Central memory CD4-positive, alpha-beta T cell (primary cell): Measurements from ENCODE around the gene ERO1A.
"Not testable (repeated sequence)": the region's sequence is repeated elsewhere in the genome, so short reads cannot be mapped to it uniquely, and the experiment has no call there.

Source experiments
- DNase-seq: peaks from one replicate; pipeline ENCODE4 v3.0.0; 2022
- total RNA-seq, 3 experiments: gene quantifications; one replicate each; lab custom pipeline; 2026; lab: John Stamatoyannopoulos, UW

The ERO1A gene
- total RNA-seq: 136 to 185 (median 163) reads per million in 3 experiments

DNA sequence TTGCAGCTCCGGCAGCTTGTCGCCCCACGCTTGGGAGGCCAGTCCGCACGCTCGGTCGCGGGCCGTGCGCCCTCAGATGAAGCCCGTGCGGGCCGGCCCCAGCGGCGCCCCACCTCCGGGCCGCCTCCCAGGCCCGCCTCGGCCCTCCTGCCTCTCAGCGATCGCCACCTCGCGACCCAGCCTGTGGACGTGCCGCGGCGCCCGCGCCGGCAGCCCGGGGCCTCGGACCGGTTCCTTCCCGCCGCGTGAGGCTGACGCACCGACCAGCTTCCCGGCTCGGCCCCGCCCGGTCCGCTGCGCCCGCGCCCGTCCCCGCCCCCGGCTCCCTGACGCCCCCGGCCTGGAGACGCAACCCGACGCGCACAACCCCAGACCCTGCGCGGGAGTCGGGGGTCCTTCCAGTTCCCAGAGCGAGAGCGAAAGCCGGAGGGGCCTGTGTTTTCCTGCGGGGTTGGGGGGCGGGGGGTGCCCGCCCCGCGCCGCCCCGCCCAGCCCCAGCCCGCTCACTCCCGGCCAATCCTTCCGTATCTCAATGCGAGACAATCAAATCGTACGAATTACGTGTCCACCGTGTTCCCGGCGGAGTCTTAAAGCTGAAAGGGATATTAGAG, at the start of gene ERO1A:
ERO1A (minus strand) TSS at position 78 of the 611 bp plus-strand sequence; CDS start at position 1, 77 bp downstream.
- peak; percentile 61 for DNase-seq

GRCh38 chr14:52741865-52742264, 46.5 kb upstream of the ERO1A start:
- peak; percentile 28 for DNase-seq

DNA sequence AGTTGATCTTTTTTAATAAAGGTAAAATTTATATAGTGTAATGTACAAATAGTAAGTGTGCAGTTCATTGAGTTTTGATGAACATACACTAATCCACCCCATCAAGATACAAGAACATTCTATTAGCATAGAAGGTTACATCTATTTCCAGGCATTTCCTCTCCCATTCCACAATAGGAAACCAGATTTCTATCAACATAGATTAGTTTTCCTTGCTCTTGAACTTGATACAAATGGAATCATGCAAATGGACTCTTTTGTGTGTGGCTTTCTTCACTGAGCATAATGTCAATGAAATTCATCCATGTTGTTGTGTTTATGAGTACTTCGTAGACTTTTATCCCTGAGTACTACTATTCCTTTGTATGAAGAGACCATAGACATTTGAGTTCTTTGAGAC, 45.4 kb upstream of the ERO1A start:
- DNase-seq: no peak

DNA sequence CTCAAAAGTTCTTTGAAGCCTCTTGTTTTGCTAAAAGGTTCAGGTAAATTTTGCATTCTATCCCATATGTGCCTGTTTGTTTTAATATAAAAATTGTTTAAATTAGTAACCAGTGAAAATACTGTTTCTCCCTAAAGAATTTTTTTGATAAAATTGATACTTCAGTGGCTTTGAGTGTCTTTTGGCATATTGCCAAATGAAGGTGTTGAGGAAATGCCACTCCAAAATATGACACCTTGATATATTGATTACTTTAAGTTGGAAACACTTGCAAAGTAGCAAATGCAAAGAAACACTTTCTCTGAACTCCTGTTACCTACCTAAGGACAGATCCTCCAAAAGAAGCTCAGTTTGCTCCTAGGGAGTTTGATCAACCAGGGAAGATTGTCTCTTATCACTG, 43.1 kb upstream of the ERO1A start:
- no peak for DNase-seq

DNA sequence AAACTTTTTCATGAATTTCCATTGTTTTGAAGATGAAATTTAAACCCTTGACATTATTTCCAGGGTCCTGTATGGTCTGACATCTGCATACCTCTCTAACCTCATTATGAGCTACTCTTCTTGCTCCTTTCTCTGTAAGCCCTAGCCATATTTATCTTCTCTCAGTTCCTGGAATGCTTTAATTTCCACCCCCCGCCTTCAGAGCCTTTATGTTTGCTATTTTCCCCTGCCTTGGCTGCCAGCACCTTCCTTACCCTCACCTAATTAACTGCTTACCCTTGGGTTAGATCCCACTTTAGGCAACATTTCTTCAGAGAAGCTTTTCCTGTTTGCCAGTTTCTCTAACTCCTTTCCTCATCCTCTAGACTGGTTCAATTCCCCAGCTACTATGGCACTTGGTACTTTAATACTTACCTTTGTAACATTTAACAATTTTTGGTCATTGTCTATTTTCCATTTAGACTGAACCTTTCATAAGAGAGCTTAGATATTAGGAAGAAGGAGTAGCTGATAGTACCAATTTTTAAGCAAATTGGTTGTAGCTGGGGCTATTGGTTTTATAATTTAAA, 40.6 kb upstream of the ERO1A start:
- DNase-seq: no peak

- no peak for DNase-seq
These were observed 38.5 kb upstream of the ERO1A start for GRCh38 chr14:52733824-52734223.

GRCh38 chr14:52730709-52731111, 35.4 kb upstream of the ERO1A start:
- no peak for DNase-seq

- peak; percentile 95 for DNase-seq
These were observed 34.8 kb upstream of the ERO1A start, which contains the start of gene STYX for GRCh38 chr14:52729925-52730708. Gene STYX, plus strand, starts transcription at chr14:52730166. Its CDS starts 309 bp downstream, at chr14:52730475.

DNA sequence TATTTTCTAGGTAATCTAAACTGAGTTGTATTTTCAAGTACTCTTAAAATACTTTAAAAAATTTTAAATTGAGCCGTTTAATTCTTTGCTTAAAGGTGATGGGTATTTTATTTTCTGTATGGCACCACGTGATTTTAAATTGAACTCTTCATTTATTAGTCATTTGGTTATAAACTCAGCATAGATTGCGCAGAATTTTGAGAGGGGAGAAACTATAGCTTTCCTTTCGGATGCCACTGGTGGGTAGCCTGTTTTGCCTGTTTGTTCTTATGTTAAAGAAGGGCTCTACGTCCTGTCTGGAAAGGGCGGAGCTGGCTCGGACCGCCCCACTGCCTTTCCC, 34.2 kb upstream of the ERO1A start:
- no peak for DNase-seq

GRCh38 chr14:52729035-52729434, 33.7 kb upstream of the ERO1A start:
- DNase-seq: not testable (repeated sequence)

DNA sequence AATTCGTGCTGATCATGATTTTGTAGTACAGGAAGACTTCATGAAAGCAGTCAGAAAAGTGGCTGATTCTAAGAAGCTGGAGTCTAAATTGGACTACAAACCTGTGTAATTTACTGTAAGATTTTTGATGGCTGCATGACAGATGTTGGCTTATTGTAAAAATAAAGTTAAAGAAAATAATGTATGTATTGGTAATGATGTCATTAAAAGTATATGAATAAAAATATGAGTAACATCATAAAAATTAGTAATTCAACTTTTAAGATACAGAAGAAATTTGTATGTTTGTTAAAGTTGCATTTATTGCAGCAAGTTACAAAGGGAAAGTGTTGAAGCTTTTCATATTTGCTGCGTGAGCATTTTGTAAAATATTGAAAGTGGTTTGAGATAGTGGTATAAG, 32.2 kb upstream of the ERO1A start:
- not testable (repeated sequence) for DNase-seq

DNA sequence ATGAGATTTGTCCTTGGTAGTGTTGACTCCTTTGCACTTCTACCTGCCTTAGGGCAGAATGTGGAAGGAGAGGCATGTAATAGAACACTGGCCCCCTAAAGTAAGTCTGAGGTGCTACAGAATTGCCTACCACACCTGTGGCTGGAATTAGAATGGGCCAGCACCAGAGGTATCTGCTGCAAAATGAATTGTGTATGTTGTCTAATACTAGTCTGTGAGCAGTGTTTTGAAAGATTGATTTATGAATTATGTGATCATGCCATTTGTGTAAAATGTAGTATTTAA, 28.9 kb upstream of the ERO1A start:
- no peak for DNase-seq

DNA sequence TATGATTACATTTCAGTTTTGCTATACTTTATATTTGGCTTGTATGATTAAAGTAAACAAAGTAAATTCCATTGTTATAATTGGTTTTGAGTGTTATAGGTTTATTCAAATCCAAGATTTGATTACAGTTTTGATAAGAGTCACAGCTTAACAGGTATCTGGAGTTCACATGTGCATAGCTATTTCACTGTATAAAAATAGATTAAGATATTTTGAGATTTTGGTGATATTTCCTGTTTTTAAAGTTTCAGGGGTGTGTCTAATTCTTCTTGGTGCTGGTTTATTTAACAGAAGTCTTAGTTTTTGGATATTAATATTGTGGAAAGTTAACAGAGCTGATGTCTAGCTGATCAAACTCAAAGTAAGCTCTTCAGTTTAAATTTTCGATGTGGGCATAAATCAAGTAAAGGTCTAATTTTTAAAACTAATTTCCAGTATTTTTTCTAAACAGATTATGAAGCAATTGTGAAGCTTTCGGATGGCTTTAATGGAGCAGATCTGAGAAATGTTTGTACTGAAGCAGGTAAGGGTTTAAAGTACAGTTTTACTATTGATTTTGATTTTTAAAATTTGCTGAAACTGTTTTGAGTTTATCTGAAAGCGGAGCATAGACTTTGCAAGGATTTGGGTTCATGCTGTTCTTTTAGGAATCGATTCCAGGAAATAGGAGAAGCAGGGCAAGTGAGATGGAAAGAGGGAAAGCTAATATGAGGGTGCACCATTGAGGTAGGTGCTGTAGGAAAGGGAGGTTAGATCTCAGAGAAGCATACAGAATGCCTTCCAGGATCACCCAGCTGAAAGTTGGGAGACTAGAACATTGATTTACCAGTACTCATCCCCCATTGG, 28.4 kb upstream of the ERO1A start:
- DNase-seq: no peak

DNA sequence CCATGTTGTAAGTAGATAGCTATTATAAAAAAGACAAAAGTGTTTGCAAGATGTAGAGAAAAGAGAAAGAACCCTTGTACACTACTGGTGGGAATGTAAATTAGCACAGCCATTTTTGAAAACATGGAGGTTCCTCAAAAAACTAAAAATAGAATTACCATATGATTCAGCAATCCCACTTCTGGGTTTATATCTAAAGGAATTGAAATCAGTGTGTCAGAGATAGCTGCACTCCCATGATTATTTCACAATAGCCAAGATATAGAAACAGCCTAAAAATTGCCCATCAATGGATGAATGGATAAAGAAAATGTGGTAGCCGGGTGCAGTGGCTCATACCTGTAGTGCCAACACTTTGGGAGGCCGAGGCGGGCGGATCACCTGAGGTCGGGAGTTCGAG, 20.8 kb upstream of the ERO1A start:
- DNase-seq: no peak

DNA sequence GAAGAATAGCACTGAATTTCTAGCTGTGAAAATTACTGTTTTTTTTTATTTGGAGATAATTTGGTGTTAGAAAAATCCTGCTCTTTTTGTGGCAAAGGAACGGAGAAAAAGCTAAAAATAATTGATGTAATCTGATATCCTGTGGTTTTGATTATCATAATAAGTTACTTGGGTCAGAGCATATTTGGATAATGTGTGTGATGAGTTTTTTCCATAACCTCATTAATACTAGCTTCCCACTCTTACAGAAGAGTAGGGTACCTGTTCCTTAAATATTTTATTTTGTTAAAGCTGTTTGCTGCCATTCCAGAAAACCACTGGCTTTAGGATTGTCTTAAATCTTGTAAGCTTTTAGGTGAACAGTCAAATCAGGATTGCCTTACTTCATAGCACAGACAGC, 16.3 kb upstream of the ERO1A start:
- DNase-seq: no peak

- DNase-seq: peak; percentile 88
These were observed 11.7 kb upstream of the ERO1A start, which contains the start of gene PSMC6 for GRCh38 chr14:52706724-52707706. Gene PSMC6, plus strand, starts transcription at chr14:52707200. Its CDS starts 20 bp downstream, at chr14:52707220.

DNA sequence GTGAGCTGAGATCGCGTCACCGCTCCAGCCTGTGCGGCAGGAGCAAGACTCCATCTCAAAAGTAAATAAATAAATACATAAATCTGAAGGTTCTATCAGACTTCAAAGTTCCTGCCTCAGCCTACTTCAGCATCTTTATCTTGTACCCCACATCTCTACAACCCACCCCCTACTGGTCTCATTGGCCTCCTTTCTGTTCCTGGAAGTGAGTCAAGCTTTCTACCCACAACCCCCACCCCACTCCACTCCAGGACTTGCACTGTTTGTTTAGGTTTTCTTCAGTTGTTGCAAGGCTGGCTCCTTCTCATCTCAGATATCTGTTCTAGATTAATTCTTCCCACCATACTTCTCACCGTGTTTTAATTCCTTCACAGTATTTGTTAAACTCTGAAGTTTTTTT, 10.9 kb upstream of the ERO1A start:
- peak; percentile 43 for DNase-seq

DNA sequence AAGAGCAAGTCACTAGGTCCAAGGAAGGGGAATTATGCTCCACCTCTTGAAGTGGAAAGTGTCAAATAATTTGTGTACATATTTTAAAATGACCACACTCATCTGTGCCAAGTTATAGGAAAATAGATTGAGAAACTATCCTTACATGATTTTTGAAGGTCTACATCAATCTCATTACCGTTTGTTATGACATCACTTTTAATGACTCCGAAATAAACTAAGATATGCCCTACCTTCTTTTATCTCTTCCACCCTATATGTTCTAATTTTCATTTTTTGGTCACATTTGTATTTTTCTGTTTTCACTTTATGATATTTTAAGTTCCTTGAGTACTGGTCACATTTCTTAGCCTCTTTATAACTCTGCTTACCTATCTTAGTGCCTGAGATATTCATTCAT, 8.3 kb upstream of the ERO1A start:
- no peak for DNase-seq

DNA sequence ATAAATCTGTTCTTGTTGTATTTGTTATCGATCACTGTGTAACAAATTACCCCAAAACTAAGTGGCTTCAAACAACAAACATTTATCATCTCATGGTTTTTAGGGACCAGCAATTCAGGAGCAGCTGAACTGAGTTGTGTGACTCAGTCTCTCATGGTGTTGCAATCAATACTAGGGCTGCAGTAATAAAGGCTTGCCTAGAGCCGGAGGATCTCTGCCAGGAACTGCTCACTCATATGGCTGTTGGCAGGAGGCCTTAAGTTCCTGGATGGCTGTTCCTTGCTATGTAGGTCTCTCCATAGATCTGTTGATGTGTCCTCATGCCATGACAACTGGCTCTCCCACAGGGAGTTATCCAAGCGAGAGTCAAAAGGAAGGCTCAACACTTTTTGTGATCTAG, 7.9 kb upstream of the ERO1A start:
- no peak for DNase-seq

- no peak for DNase-seq
These were observed 5.9 kb upstream of the ERO1A start for GRCh38 chr14:52701223-52701622.

- DNase-seq: no peak
These were observed 5.4 kb upstream of the ERO1A start for GRCh38 chr14:52700701-52701172.
